ENCODE measurements around the gene NCSTN. TPM values are rescaled to one million over a fixed set of nuclear protein-coding genes. Genes with fewer than 3 reads are reported as not detected.

NCSTN gene
- total and polyA plus RNA-seq, 8 donors: 29.7 to 64.7 (median 49.6) TPM

DNA sequence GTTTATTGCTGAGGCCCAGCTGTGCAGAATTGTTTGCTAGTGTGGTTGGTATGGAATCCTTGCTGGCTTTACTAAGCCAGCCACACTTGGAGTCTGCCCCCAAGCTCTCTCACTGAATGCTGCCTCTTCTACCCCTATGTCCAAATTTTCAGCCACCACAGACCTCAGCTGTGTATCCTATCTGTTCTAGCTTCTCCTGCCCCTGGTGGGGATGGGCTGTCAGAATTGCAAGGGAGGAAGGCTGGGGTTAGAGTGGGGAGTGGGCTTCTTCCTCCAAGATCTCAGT is 28.1 kb downstream of the NCSTN start:
- no peak overlapping the region for H3K4me3 ChIP-seq
- H3K4me1 ChIP-seq: no peaks in the 10 kb centered on the region
- no peaks in the 10 kb centered on the region for H3K9me3 ChIP-seq
- ATAC-seq (no peak), DNase-seq (no peak), FAIRE-seq (no peak)
- H3K27ac ChIP-seq: no peak overlapping the region
- no peaks in the 10 kb centered on the region for H3K27me3 ChIP-seq
- intact Hi-C loops (cut with DNase I): loop anchor here in 2 of 3 donors (10.0 kb wide), 2 partner anchors 176 to 266 kb away; partner anchors contain the start of gene CASQ1 (in 1 of the 2)
- TF ChIP-seq, protein P1, sequence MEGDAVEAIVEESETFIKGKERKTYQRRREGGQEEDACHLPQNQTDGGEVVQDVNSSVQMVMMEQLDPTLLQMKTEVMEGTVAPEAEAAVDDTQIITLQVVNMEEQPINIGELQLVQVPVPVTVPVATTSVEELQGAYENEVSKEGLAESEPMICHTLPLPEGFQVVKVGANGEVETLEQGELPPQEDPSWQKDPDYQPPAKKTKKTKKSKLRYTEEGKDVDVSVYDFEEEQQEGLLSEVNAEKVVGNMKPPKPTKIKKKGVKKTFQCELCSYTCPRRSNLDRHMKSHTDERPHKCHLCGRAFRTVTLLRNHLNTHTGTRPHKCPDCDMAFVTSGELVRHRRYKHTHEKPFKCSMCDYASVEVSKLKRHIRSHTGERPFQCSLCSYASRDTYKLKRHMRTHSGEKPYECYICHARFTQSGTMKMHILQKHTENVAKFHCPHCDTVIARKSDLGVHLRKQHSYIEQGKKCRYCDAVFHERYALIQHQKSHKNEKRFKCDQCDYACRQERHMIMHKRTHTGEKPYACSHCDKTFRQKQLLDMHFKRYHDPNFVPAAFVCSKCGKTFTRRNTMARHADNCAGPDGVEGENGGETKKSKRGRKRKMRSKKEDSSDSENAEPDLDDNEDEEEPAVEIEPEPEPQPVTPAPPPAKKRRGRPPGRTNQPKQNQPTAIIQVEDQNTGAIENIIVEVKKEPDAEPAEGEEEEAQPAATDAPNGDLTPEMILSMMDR (IDR thresholded peaks at IDR 0.05): no peak
- no peaks in the 10 kb centered on the region for H3K36me3 ChIP-seq

DNA sequence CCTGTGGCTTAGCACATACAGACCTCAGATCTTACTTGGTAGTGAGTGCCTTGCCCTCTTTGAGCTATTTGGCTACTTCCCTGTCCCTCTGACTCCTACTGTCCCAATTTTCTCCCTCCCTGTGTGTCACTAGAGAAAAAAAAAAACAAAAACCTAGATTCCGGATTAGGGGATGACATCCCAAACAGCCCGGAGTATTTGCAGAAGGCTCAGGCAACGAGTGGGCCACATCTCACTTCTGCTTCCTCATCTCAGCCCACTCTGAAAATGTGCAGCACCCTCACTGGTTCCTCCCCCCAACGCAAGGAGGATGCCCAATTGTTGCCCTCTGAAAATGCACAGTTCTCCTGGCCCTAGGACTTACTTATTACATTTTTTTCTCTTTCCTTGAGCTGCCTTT is 28.6 kb downstream of the NCSTN start:
- Histone ChIP-seq H3K27me3 (no peaks in the 10 kb centered on the region), H3K27ac (no peak overlapping the region), H3K9me3 (no peaks in the 10 kb centered on the region), H3K4me1 (no peaks in the 10 kb centered on the region), H3K4me3 (no peak overlapping the region), H3K36me3 (no peaks in the 10 kb centered on the region)
- FAIRE-seq (no peak), ATAC-seq (no peak), DNase-seq (no peak)
- WGBS, 2 donors: 76 to 86% methylated on average over 4 of the region's 4 CpGs
- TF ChIP-seq, protein P1 (IDR thresholded peaks at IDR 0.05): no peak
- intact Hi-C loops (cut with DNase I): loop anchor here in 2 of 3 donors (10.0 kb wide), 2 partner anchors 177 to 267 kb away; partner anchors contain the start of gene CASQ1 (in 1 of the 2)

DNA sequence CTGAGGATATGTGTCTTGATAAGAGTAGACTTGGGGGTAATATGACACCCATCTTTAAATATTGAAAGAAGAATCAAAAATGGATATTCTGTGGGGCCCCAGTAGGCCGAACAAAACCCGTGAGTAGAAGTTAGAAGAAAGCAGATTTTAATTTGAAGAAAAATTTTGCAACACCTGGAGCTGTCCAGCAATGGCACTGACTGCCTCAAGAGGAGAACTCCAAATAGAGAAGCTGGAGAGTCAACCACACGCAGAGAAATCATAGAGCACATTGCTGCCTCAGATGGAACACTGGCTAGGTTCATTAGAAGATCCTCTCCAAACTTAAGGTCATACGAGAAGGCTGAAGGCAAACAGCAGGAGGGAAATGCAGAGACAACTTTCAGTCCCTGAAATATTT is 30.5 kb downstream of the NCSTN start:
- intact Hi-C loops (cut with DNase I): loop anchor here in 2 of 3 donors (10.0 kb wide), 2 partner anchors 179 to 269 kb away; partner anchors contain the start of gene CASQ1 (in 1 of the 2)
- H3K4me3 ChIP-seq: no peak overlapping the region
- ATAC-seq (no peak), DNase-seq (no peak), FAIRE-seq (no peak)
- no peaks in the 10 kb centered on the region for H3K36me3 ChIP-seq
- TF ChIP-seq, protein P1 (IDR thresholded peaks at IDR 0.05): no peak
- 79 to 93% methylated on average over 4 of the region's 4 CpGs for WGBS, 2 donors
- no peak overlapping the region for H3K27ac ChIP-seq
- no peaks in the 10 kb centered on the region for H3K9me3 ChIP-seq
- H3K27me3 ChIP-seq: no peaks in the 10 kb centered on the region
- H3K4me1 ChIP-seq: no peaks in the 10 kb centered on the region

DNA sequence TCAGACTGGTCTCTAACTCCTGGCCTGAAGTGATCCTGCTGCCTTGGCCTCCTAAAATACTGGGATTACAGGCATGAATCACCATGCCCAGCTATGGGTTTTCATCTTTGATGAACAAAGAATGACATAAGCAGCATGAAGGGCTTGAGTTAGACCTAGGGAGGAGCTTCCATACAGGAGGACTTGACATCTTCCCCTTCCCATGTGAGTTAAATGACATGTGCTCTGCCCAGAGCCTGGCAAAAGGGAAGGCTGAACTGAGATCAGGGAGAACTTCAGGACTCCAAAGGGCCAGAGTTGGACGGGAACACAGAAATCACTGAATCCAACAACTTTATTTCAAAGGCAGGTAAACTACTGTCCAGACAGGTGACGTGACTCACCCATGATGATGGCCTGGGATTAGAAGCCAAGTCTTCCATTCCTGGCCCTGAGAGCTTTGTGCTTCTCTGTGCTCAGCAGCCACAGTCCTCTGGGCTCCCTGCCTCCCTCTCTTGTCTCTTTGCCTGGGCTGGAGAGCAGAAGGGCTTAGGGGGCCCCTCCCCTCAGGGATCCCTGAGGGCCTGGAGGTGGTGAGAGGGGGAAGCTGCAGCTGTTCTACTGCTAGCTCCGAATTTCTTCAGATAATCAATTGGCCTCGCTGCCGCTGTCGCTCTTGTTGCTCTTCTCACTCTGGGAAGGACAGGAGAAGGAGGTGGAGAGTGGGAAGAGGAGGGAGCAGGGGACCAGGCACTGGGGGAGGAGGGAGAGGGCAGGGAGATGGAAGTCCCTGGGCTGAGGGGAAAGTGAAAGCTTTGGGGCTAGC is 31.3 kb downstream of the NCSTN start:
- peak overlapping the region in 1 of 4 donors; percentile 28 for H3K27ac ChIP-seq

More for the DNA sequence above, 31.3 kb downstream of the NCSTN start:
- intact Hi-C loops (cut with DNase I): loop anchor here in 2 of 3 donors (10.0 kb wide), 2 partner anchors 180 to 270 kb away; partner anchors contain the start of gene CASQ1 (in 1 of the 2)
- DNase-seq (no peak), ATAC-seq (no peak), FAIRE-seq (no peak)
- TF ChIP-seq, protein P1 (IDR thresholded peaks at IDR 0.05): no peak
- Histone ChIP-seq H3K27me3 (no peaks in the 10 kb centered on the region), H3K9me3 (no peaks in the 10 kb centered on the region), H3K36me3 (no peaks in the 10 kb centered on the region), H3K4me1 (no peaks in the 10 kb centered on the region), H3K4me3 (no peak overlapping the region)
- 51 to 59% methylated on average over 6 of the region's 6 CpGs for WGBS, 2 donors

Data from pancreas (tissue), 10 donors.